ENCODE results near the gene CSRNP3. TPM values are rescaled to one million over a fixed set of nuclear protein-coding genes. Genes with fewer than 3 reads are reported as not detected.

The CSRNP3 gene
- total and polyA plus RNA-seq, 2 donors (not counting 3 experiments of a cell fraction or from before 2014, with no cell fraction given): not detected

GRCh38 chr2:165436559-165436958 is 32.9 kb upstream of the CSRNP3 start:
- DNase-seq (ENCODE audit: low read depth, low spot score) (no peak), FAIRE-seq (no peak)
- H3K27me3 ChIP-seq (ENCODE audit: control insufficient read depth in 2 of 2, insufficient read depth in 2 of 2, low read length in 2 of 2): no peaks in the 10 kb centered on the region
- no peak overlapping the region for H3K4me2 ChIP-seq (ENCODE audit: insufficient read depth, low read length)
- no peak overlapping the region for H2AFZ ChIP-seq (ENCODE audit: low read depth, low read length)
- no peaks in the 10 kb centered on the region for H3K9me1 ChIP-seq (replicated peaks; ENCODE audit: control insufficient read depth, extremely low read depth, insufficient read depth, low read length)
- no peaks in the 10 kb centered on the region for H3K9me3 ChIP-seq (replicated peaks; ENCODE audit: control insufficient read depth, insufficient read depth, low read length)
- no peak overlapping the region for H3K27ac ChIP-seq (ENCODE audit: insufficient read depth, low read depth, low read length)
- H3K4me3 ChIP-seq (replicated peaks in 1 of 3; ENCODE audit: insufficient read depth in 1 of 3, low read depth in 1 of 3, low read length in 3 of 3): no peak overlapping the region
- no TSS peak for BruUV-seq (replicated peaks)
- no peaks in the 10 kb centered on the region for H3K79me2 ChIP-seq (ENCODE audit: control insufficient read depth, insufficient read depth, low read length)
- H3K36me3 ChIP-seq (ENCODE audit: control insufficient read depth in 2 of 2, extremely low read depth in 1 of 2, insufficient read depth in 2 of 2, low read length in 2 of 2): no peaks in the 10 kb centered on the region
- intact Hi-C loops (cut with micrococcal nuclease): no loop called here
- H3K4me1 ChIP-seq (ENCODE audit: control insufficient read depth, extremely low read depth, insufficient read depth, low read length): no peaks in the 10 kb centered on the region
- TF ChIP-seq GATA2 (IDR thresholded peaks at IDR 0.05; ENCODE audit: insufficient read depth, insufficient read length, low read depth, low read length) (no peak), MYC (IDR thresholded peaks at IDR 0.05; ENCODE audit: low read depth, low read length) (no peak), POLR2A (IDR thresholded peaks at IDR 0.05; ENCODE audit: low read depth, low read length) (no peak), MAX (IDR thresholded peaks at IDR 0.05; ENCODE audit: insufficient read depth, insufficient read length) (no peak), POLR2AphosphoS5 (IDR thresholded peaks at IDR 0.05; ENCODE audit: insufficient read depth, low read depth, low read length) (no peak), JUN (IDR thresholded peaks at IDR 0.05; ENCODE audit: borderline replicate concordance, insufficient read depth, insufficient read length, low read depth) (no peak), FOS (IDR thresholded peaks at IDR 0.05; ENCODE audit: borderline replicate concordance, insufficient read depth, low read length) (no peak), CTCF (IDR thresholded peaks at IDR 0.05; ENCODE audit: extremely low read depth in 1 of 2, insufficient read depth in 1 of 2, low read depth in 1 of 2, low read length in 2 of 2) (no peak)
- dilution Hi-C loops (cut with MboI; ENCODE audit: extremely low pct_ligation_motif_present, low sequenced_read_pairs): no loop called here
- CTCF ChIA-PET: interaction anchor here (1.0 to 1.9 kb wide), 4 partner anchors 12 to 438 kb away, joined by 3 to 5 read pairs (median 4); no protein-coding TSS in a partner anchor
- no peak overlapping the region for H3K9ac ChIP-seq (replicated peaks; ENCODE audit: extremely low read depth, insufficient read depth, low read length)
- H4K20me1 ChIP-seq (replicated peaks; ENCODE audit: control insufficient read depth, extremely low read depth, insufficient read depth, low read length): no peaks in the 10 kb centered on the region
- POLR2A ChIA-PET: no interaction called here
